ENCODE measurements around the gene TAS2R16.
"Not testable (repeated sequence)": the region's sequence is repeated elsewhere in the genome, so short reads cannot be mapped to it uniquely, and the experiment has no call there.

TAS2R16 gene

DNA sequence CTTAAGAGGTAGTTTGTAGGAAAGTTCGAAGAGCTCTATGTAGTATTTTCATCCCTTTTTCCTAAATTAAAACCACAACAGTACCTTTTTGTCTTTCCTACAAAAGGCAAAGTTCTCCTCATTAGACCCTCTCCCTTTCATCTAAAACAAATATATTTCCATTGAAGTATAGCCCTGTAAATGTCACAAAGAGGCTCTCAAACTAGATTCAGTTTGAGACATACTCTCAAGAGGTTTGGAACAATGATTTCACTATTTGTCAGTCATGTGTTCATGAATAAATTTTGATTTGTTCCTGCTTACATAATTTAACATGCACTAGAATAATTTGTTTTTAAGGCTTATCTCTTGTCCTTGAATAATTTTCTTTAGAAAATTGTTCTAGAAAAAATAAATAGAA, 12.2 kb downstream of the TAS2R16 start:
- H3K27ac ChIP-seq (ENCODE audit: insufficient read depth, low read length, poor library complexity, severe bottlenecking), result no peak overlapping the region
- no peaks in the 10 kb centered on the region for H3K27me3 ChIP-seq (replicated peaks; ENCODE audit: control insufficient read depth, insufficient read depth, low read length, poor library complexity, severe bottlenecking)
- no peaks in the 10 kb centered on the region for H3K36me3 ChIP-seq (ENCODE audit: control insufficient read depth, insufficient read depth, low read length)
- no peaks in the 10 kb centered on the region for H3K4me1 ChIP-seq (ENCODE audit: control insufficient read depth, insufficient read depth, low read length, poor library complexity, severe bottlenecking)
- H3K4me3 ChIP-seq (ENCODE audit: insufficient read depth, low read depth, low read length, poor library complexity, severe bottlenecking), result no peak overlapping the region
- no peak for DNase-seq
- H3K9me3 ChIP-seq (ENCODE audit: control insufficient read depth, low read length), result no peaks in the 10 kb centered on the region

DNA sequence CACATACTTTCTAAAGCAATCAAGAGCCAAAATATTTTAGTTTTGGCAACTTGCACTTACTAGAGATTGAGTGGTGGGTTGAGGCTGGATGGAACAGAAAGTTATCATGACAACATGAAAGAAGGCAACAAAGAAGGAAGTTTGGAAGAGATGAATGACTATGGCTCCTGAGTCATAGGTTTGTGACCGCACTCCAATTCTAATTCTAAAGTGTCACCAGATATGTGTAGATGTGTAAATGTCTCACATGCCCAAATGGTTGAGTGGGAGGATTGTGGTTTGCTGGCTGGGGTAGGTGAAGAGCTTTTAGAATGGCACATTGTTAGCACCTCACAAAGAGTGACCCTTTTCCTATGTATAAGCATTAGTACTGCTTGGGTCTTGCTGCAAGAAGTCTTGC, 20.2 kb downstream of the TAS2R16 start:
- Histone ChIP-seq H3K27me3 (replicated peaks; ENCODE audit: control insufficient read depth, insufficient read depth, low read length, poor library complexity, severe bottlenecking) (no peaks in the 10 kb centered on the region), H3K36me3 (ENCODE audit: control insufficient read depth, insufficient read depth, low read length) (no peaks in the 10 kb centered on the region), H3K9me3 (ENCODE audit: control insufficient read depth, low read length) (no peaks in the 10 kb centered on the region), H3K4me1 (ENCODE audit: control insufficient read depth, insufficient read depth, low read length, poor library complexity, severe bottlenecking) (no peaks in the 10 kb centered on the region), H3K4me3 (ENCODE audit: insufficient read depth, low read depth, low read length, poor library complexity, severe bottlenecking) (no peak overlapping the region), H3K27ac (ENCODE audit: insufficient read depth, low read length, poor library complexity, severe bottlenecking) (no peak overlapping the region)
- DNase-seq, result no peak

DNA sequence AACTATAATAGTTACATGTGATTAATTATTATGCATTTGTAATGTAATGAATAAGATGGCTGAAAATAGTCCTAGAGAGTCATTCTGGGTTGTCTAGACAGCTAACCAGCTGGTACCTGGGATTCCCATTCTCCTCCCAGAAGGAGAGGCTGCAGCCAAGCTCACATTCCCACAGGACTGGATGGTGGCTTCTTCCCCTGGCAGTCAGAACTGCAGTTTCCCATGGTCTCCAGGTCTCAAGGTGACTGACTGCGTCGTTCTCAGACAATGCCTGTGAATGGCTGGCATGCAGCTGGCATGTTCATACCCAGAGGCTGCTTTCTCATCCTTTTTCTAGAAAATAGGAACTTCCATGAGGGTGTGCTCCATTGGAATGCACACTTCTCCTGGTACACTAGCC, 21.3 kb downstream of the TAS2R16 start:
- Histone ChIP-seq H3K4me3 (ENCODE audit: insufficient read depth, low read depth, low read length, poor library complexity, severe bottlenecking) (no peak overlapping the region), H3K27me3 (replicated peaks; ENCODE audit: control insufficient read depth, insufficient read depth, low read length, poor library complexity, severe bottlenecking) (no peaks in the 10 kb centered on the region), H3K4me1 (ENCODE audit: control insufficient read depth, insufficient read depth, low read length, poor library complexity, severe bottlenecking) (no peaks in the 10 kb centered on the region), H3K9me3 (ENCODE audit: control insufficient read depth, low read length) (no peaks in the 10 kb centered on the region), H3K27ac (ENCODE audit: insufficient read depth, low read length, poor library complexity, severe bottlenecking) (no peak overlapping the region), H3K36me3 (ENCODE audit: control insufficient read depth, insufficient read depth, low read length) (no peaks in the 10 kb centered on the region)
- no peak for DNase-seq

DNA sequence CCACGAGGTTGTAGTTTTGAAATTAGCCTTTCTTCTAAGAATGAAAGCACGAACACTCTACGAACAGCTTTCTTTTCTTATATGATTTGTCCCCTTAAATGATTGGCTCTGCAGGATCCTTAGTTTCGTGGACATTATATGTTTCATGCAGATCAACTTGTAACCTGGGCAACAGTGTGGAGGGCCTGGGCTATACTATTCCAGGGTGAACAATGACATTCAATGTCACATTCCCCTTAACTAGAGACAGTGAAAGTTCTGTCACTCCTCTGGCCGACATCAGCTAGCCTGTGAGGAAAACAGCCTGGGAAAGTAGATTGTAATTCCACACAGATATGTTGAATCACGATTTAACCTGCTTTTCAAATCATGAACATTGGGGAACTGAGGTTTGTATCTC, 23.4 kb downstream of the TAS2R16 start:
- Histone ChIP-seq H3K4me3 (ENCODE audit: insufficient read depth, low read depth, low read length, poor library complexity, severe bottlenecking) (no peak overlapping the region), H3K4me1 (ENCODE audit: control insufficient read depth, insufficient read depth, low read length, poor library complexity, severe bottlenecking) (no peaks in the 10 kb centered on the region), H3K9me3 (ENCODE audit: control insufficient read depth, low read length) (no peaks in the 10 kb centered on the region), H3K27ac (ENCODE audit: insufficient read depth, low read length, poor library complexity, severe bottlenecking) (no peak overlapping the region), H3K27me3 (replicated peaks; ENCODE audit: control insufficient read depth, insufficient read depth, low read length, poor library complexity, severe bottlenecking) (no peaks in the 10 kb centered on the region), H3K36me3 (ENCODE audit: control insufficient read depth, insufficient read depth, low read length) (no peaks in the 10 kb centered on the region)
- DNase-seq, result no peak

GRCh38 chr7:122970740-122971725, 24.5 kb downstream of the TAS2R16 start:
- no peak overlapping the region for H3K27ac ChIP-seq (ENCODE audit: insufficient read depth, low read length, poor library complexity, severe bottlenecking)
- no peaks in the 10 kb centered on the region for H3K27me3 ChIP-seq (replicated peaks; ENCODE audit: control insufficient read depth, insufficient read depth, low read length, poor library complexity, severe bottlenecking)
- no peaks in the 10 kb centered on the region for H3K9me3 ChIP-seq (ENCODE audit: control insufficient read depth, low read length)
- no peaks in the 10 kb centered on the region for H3K36me3 ChIP-seq (ENCODE audit: control insufficient read depth, insufficient read depth, low read length)
- H3K4me1 ChIP-seq (ENCODE audit: control insufficient read depth, insufficient read depth, low read length, poor library complexity, severe bottlenecking), result no peaks in the 10 kb centered on the region
- no peak for DNase-seq
- H3K4me3 ChIP-seq (ENCODE audit: insufficient read depth, low read depth, low read length, poor library complexity, severe bottlenecking), result no peak overlapping the region

- no peak for DNase-seq
- H3K27me3 ChIP-seq (replicated peaks; ENCODE audit: control insufficient read depth, insufficient read depth, low read length, poor library complexity, severe bottlenecking), result no peaks in the 10 kb centered on the region
- H3K27ac ChIP-seq (ENCODE audit: insufficient read depth, low read length, poor library complexity, severe bottlenecking), result no peak overlapping the region
- no peaks in the 10 kb centered on the region for H3K4me1 ChIP-seq (ENCODE audit: control insufficient read depth, insufficient read depth, low read length, poor library complexity, severe bottlenecking)
- no peak overlapping the region for H3K4me3 ChIP-seq (ENCODE audit: insufficient read depth, low read depth, low read length, poor library complexity, severe bottlenecking)
- H3K36me3 ChIP-seq (ENCODE audit: control insufficient read depth, insufficient read depth, low read length), result no peaks in the 10 kb centered on the region
- no peaks in the 10 kb centered on the region for H3K9me3 ChIP-seq (ENCODE audit: control insufficient read depth, low read length)
Measured at GRCh38 chr7:122968389-122968788, 27.1 kb downstream of the TAS2R16 start.

GRCh38 chr7:122965306-122965705, 30.2 kb downstream of the TAS2R16 start:
- Histone ChIP-seq H3K36me3 (ENCODE audit: control insufficient read depth, insufficient read depth, low read length) (no peaks in the 10 kb centered on the region), H3K4me3 (ENCODE audit: insufficient read depth, low read depth, low read length, poor library complexity, severe bottlenecking) (no peak overlapping the region), H3K9me3 (ENCODE audit: control insufficient read depth, low read length) (no peaks in the 10 kb centered on the region), H3K4me1 (ENCODE audit: control insufficient read depth, insufficient read depth, low read length, poor library complexity, severe bottlenecking) (no peaks in the 10 kb centered on the region), H3K27me3 (replicated peaks; ENCODE audit: control insufficient read depth, insufficient read depth, low read length, poor library complexity, severe bottlenecking) (no peaks in the 10 kb centered on the region), H3K27ac (ENCODE audit: insufficient read depth, low read length, poor library complexity, severe bottlenecking) (no peak overlapping the region)
- DNase-seq, result no peak

DNA sequence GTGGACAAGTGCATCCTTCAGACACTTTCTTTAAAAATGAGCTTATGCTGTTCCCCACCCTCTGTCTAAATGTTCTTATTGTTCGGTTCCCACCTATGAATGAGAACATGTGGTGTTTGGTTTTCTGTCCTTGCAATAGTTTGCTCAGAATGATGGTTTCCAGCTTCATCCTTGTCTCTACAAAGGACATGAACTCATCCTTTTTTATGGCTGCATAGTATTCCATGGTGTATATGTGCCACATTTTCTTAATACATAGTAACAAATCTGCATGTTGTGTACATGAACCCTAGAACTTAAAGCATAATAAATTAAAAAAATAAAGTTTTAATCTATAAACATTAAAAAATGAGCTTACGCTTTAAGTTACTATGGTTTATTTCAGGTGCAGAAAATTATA, 41.8 kb downstream of the TAS2R16 start:
- not testable (repeated sequence) for DNase-seq; H3K4me3 ChIP-seq (ENCODE audit: insufficient read depth, low read depth, low read length, poor library complexity, severe bottlenecking); H3K4me1 ChIP-seq (ENCODE audit: control insufficient read depth, insufficient read depth, low read length, poor library complexity, severe bottlenecking); H3K27me3 ChIP-seq (replicated peaks; ENCODE audit: control insufficient read depth, insufficient read depth, low read length, poor library complexity, severe bottlenecking); H3K36me3 ChIP-seq (ENCODE audit: control insufficient read depth, insufficient read depth, low read length); H3K9me3 ChIP-seq (ENCODE audit: control insufficient read depth, low read length); H3K27ac ChIP-seq (ENCODE audit: insufficient read depth, low read length, poor library complexity, severe bottlenecking)

GRCh38 chr7:122951006-122951405, 44.5 kb downstream of the TAS2R16 start:
- Histone ChIP-seq H3K27ac (ENCODE audit: insufficient read depth, low read length, poor library complexity, severe bottlenecking) (no peak overlapping the region), H3K4me1 (ENCODE audit: control insufficient read depth, insufficient read depth, low read length, poor library complexity, severe bottlenecking) (no peaks in the 10 kb centered on the region), H3K36me3 (ENCODE audit: control insufficient read depth, insufficient read depth, low read length) (no peaks in the 10 kb centered on the region), H3K9me3 (ENCODE audit: control insufficient read depth, low read length) (no peaks in the 10 kb centered on the region), H3K4me3 (ENCODE audit: insufficient read depth, low read depth, low read length, poor library complexity, severe bottlenecking) (no peak overlapping the region), H3K27me3 (replicated peaks; ENCODE audit: control insufficient read depth, insufficient read depth, low read length, poor library complexity, severe bottlenecking) (no peaks in the 10 kb centered on the region)
- no peak for DNase-seq

GRCh38 chr7:122949186-122949585, 46.3 kb downstream of the TAS2R16 start:
- no peaks in the 10 kb centered on the region for H3K4me1 ChIP-seq (ENCODE audit: control insufficient read depth, insufficient read depth, low read length, poor library complexity, severe bottlenecking)
- no peaks in the 10 kb centered on the region for H3K27me3 ChIP-seq (replicated peaks; ENCODE audit: control insufficient read depth, insufficient read depth, low read length, poor library complexity, severe bottlenecking)
- DNase-seq, result no peak
- no peaks in the 10 kb centered on the region for H3K36me3 ChIP-seq (ENCODE audit: control insufficient read depth, insufficient read depth, low read length)
- H3K9me3 ChIP-seq (ENCODE audit: control insufficient read depth, low read length), result no peaks in the 10 kb centered on the region
- no peak overlapping the region for H3K4me3 ChIP-seq (ENCODE audit: insufficient read depth, low read depth, low read length, poor library complexity, severe bottlenecking)
- H3K27ac ChIP-seq (ENCODE audit: insufficient read depth, low read length, poor library complexity, severe bottlenecking), result no peak overlapping the region
